ENCODE measurements around the gene INVS.

Gene INVS

DNA sequence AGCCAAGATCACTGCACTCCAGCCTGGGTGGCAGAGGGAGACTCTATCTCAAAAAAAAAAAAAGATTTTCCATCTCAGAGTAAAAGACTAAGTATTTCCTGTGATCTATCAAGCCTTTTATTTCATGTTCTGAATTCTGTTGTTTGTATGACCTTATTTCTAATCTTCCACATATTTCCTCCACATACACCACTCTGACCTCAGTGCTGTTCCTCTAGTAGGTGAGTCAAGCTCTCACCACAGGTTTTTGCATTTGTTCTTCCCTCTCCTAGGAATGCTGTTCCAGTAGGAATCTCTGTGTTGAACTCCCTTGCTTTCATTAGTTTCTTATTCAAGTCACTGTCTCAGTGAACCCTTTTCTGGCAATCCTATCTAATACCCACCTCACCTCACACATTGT, 68.1 kb downstream of the INVS start:
- Histone ChIP-seq H3K9me2 (replicated peaks; ENCODE audit: control insufficient read depth, low read length) (no peaks in the 10 kb centered on the region), H3F3A (ENCODE audit: control insufficient read depth, insufficient read depth) (no peaks in the 10 kb centered on the region), H3K36me3 (ENCODE audit: control insufficient read depth, low read length) (peaks cover under 1% of the 10 kb centered on the region; the same call in 1 of the 2 replicates), H3K4me1 (ENCODE audit: control insufficient read depth, low read length) (no peaks in the 10 kb centered on the region), H3K4me3 (ENCODE audit: low read length) (no peak overlapping the region), H3K79me2 (ENCODE audit: control insufficient read depth, low read length) (no peaks in the 10 kb centered on the region), H3K4me2 (ENCODE audit: low read length) (no peak overlapping the region), H3K27ac (ENCODE audit: low read depth, low read length) (no peak overlapping the region), H4K20me1 (ENCODE audit: control insufficient read depth, insufficient read depth, low read depth, low read length) (no peaks in the 10 kb centered on the region), H3K27me3 (ENCODE audit: control insufficient read depth, low read length) (no peaks in the 10 kb centered on the region), H3K9me3 (ENCODE audit: control insufficient read depth, insufficient read depth, low read length) (no peaks in the 10 kb centered on the region)
- no peak for TF ChIP-seq CTCF (IDR thresholded peaks at IDR 0.05; ENCODE audit: low read depth, low read length, poor library complexity, severe bottlenecking)
- TF ChIP-seq EZH2phosphoT487 (IDR thresholded peaks at IDR 0.05; ENCODE audit: borderline replicate concordance, low read length) = no peak

GRCh38 chr9:100167915-100168654, 69.0 kb downstream of the INVS start:
- TF ChIP-seq CTCF (IDR thresholded peaks at IDR 0.05; ENCODE audit: low read depth, low read length, poor library complexity, severe bottlenecking) (no peak), EZH2phosphoT487 (IDR thresholded peaks at IDR 0.05; ENCODE audit: borderline replicate concordance, low read length) (no peak)
- Histone ChIP-seq H3F3A (ENCODE audit: control insufficient read depth, insufficient read depth) (no peaks in the 10 kb centered on the region), H3K36me3 (ENCODE audit: control insufficient read depth, low read length) (peaks cover 5% of the 10 kb centered on the region; the same call in 1 of the 2 replicates), H3K27me3 (ENCODE audit: control insufficient read depth, low read length) (no peaks in the 10 kb centered on the region), H3K9me2 (replicated peaks; ENCODE audit: control insufficient read depth, low read length) (no peaks in the 10 kb centered on the region), H3K27ac (ENCODE audit: low read depth, low read length) (no peak overlapping the region), H3K79me2 (ENCODE audit: control insufficient read depth, low read length) (no peaks in the 10 kb centered on the region), H3K4me2 (ENCODE audit: low read length) (no peak overlapping the region), H4K20me1 (ENCODE audit: control insufficient read depth, insufficient read depth, low read depth, low read length) (no peaks in the 10 kb centered on the region), H3K9me3 (ENCODE audit: control insufficient read depth, insufficient read depth, low read length) (no peaks in the 10 kb centered on the region), H3K4me1 (ENCODE audit: control insufficient read depth, low read length) (no peaks in the 10 kb centered on the region), H3K4me3 (ENCODE audit: low read length) (no peak overlapping the region)

DNA sequence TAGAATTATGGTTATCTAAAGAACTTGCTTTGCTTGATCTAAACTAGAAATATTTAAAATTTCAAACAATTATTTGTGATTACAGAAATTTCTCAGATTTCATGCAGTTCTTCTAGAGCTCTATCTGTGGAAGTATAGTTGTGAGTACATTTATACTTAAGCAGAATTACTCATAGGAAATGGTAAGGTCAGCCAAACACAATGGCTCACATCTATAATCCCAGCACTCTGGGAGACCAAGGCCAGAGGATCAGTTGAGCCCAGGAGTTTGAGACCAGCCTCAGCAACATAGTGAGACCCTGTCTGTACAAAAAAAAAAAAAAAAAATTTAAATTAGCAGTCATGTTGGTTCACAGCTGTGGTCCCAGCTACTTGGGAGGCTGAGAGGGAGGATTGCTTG, 71.0 kb downstream of the INVS start:
- H3K9me3 ChIP-seq (ENCODE audit: control insufficient read depth, insufficient read depth, low read length) = no peaks in the 10 kb centered on the region
- no peaks in the 10 kb centered on the region for H3K27me3 ChIP-seq (ENCODE audit: control insufficient read depth, low read length)
- H3K4me1 ChIP-seq (ENCODE audit: control insufficient read depth, low read length) = no peaks in the 10 kb centered on the region
- H4K20me1 ChIP-seq (ENCODE audit: control insufficient read depth, insufficient read depth, low read depth, low read length) = no peaks in the 10 kb centered on the region
- H3K4me2 ChIP-seq (ENCODE audit: low read length) = no peak overlapping the region
- peaks cover 7% of the 10 kb centered on the region; the same call in 1 of the 2 replicates for H3K36me3 ChIP-seq (ENCODE audit: control insufficient read depth, low read length)
- no peak for TF ChIP-seq CTCF (IDR thresholded peaks at IDR 0.05; ENCODE audit: low read depth, low read length, poor library complexity, severe bottlenecking)
- TF ChIP-seq EZH2phosphoT487 (IDR thresholded peaks at IDR 0.05; ENCODE audit: borderline replicate concordance, low read length) = no peak
- no peaks in the 10 kb centered on the region for H3F3A ChIP-seq (ENCODE audit: control insufficient read depth, insufficient read depth)
- no peaks in the 10 kb centered on the region for H3K79me2 ChIP-seq (ENCODE audit: control insufficient read depth, low read length)
- H3K27ac ChIP-seq (ENCODE audit: low read depth, low read length) = no peak overlapping the region
- H3K4me3 ChIP-seq (ENCODE audit: low read length) = no peak overlapping the region
- no peaks in the 10 kb centered on the region for H3K9me2 ChIP-seq (replicated peaks; ENCODE audit: control insufficient read depth, low read length)
